DOHH2 (cell line): ENCODE measurements around the gene ST3GAL4.

ENCODE experiments used
- H3F3A ChIP-seq: fragments of 200-600 bp; sonication (generic), shearing (Covaris generic); 2 replicates; pipeline ENCODE4 v1.6.0; 2016; ENCODE audit warnings: antibody characterized with exemption, mild to moderate bottlenecking; ENCODE audit not compliant: control insufficient read depth, insufficient read depth
- H3K27ac ChIP-seq: fragments of 200-600 bp; sonication (generic); 2 replicates; pipeline ENCODE4 v1.5.1; 2014; ENCODE audit warnings: low read depth, mild to moderate bottlenecking, low read length, moderate library complexity
- H3K27me3 ChIP-seq: fragments of 200-600 bp; sonication (generic); 2 replicates; pipeline ENCODE4 v1.6.1; 2014; ENCODE audit warnings: mild to moderate bottlenecking, low read length, mixed read lengths; ENCODE audit not compliant: control insufficient read depth
- H3K36me3 ChIP-seq: fragments of 200-600 bp; sonication (generic); 2 replicates; pipeline ENCODE4 v1.6.1; 2014; ENCODE audit warnings: mild to moderate bottlenecking, low read length, moderate library complexity, mixed read lengths; ENCODE audit not compliant: control insufficient read depth
- H3K4me1 ChIP-seq: fragments of 200-600 bp; sonication (generic); 2 replicates; pipeline ENCODE4 v1.6.1; 2014; ENCODE audit warnings: mild to moderate bottlenecking, low read length, mixed read lengths; ENCODE audit not compliant: control insufficient read depth
- H3K4me2 ChIP-seq: fragments of 200-600 bp; sonication (generic); 2 replicates; pipeline ENCODE4 v1.6.0; 2014; ENCODE audit warnings: mild to moderate bottlenecking, low read length, moderate library complexity
- H3K4me3 ChIP-seq: fragments of 200-600 bp; sonication (generic); 2 replicates; pipeline ENCODE4 v1.5.1; 2014; ENCODE audit warnings: mild to moderate bottlenecking, low read length, mixed read lengths
- H3K79me2 ChIP-seq: fragments of 200-600 bp; sonication (generic); 2 replicates; pipeline ENCODE4 v1.6.1; 2014; ENCODE audit warnings: mild to moderate bottlenecking, low read length, mixed read lengths; ENCODE audit not compliant: control insufficient read depth
- H3K9me2 ChIP-seq: fragments of 200-600 bp; sonication (generic); replicated peaks from 2 replicates; pipeline ENCODE4 v1.6.1; 2014; ENCODE audit warnings: mild to moderate bottlenecking, low read length, mixed read lengths; ENCODE audit not compliant: control insufficient read depth
- H3K9me3 ChIP-seq: fragments of 200-600 bp; sonication (generic); 2 replicates; pipeline ENCODE4 v1.6.1; 2014; ENCODE audit warnings: antibody characterized with exemption, low read length, mixed read lengths; ENCODE audit not compliant: control insufficient read depth, insufficient read depth
- H4K20me1 ChIP-seq: fragments of 200-600 bp; sonication (generic); 2 replicates; pipeline ENCODE4 v1.6.0; 2014; ENCODE audit warnings: low read depth, mild to moderate bottlenecking, antibody characterized with exemption, low read length, moderate library complexity; ENCODE audit not compliant: control insufficient read depth, insufficient read depth
- CTCF ChIP-seq: fragments of 200-600 bp; sonication (generic); IDR thresholded peaks from one replicate; pipeline ENCODE4 v1.5.1; 2014; ENCODE audit warnings: antibody characterized with exemption, mild to moderate bottlenecking, low read depth, low read length; ENCODE audit not compliant: poor library complexity, severe bottlenecking
- EZH2phosphoT487 ChIP-seq: fragments of 200-600 bp; sonication (generic); IDR thresholded peaks from 2 replicates; pipeline ENCODE4 v1.6.1; 2017; ENCODE audit warnings: borderline replicate concordance, mild to moderate bottlenecking, antibody characterized with exemption, low read length, moderate library complexity, mixed read lengths

The ST3GAL4 gene

GRCh38 chr11:126432525-126432924 is 77.0 kb downstream of the ST3GAL4 start:
- no peaks in the 10 kb centered on the region for H4K20me1 ChIP-seq
- peaks cover 7% of the 10 kb centered on the region for H3K4me1 ChIP-seq
- no peak for TF ChIP-seq EZH2phosphoT487
- H3K27ac ChIP-seq: no peak overlapping the region
- H3F3A ChIP-seq: no peaks in the 10 kb centered on the region
- no peaks in the 10 kb centered on the region for H3K9me3 ChIP-seq
- H3K36me3 ChIP-seq: no peaks in the 10 kb centered on the region
- no peak overlapping the region for H3K4me2 ChIP-seq
- H3K79me2 ChIP-seq: no peaks in the 10 kb centered on the region
- no peaks in the 10 kb centered on the region for H3K9me2 ChIP-seq
- no peak overlapping the region for H3K4me3 ChIP-seq
- no peaks in the 10 kb centered on the region for H3K27me3 ChIP-seq

DNA sequence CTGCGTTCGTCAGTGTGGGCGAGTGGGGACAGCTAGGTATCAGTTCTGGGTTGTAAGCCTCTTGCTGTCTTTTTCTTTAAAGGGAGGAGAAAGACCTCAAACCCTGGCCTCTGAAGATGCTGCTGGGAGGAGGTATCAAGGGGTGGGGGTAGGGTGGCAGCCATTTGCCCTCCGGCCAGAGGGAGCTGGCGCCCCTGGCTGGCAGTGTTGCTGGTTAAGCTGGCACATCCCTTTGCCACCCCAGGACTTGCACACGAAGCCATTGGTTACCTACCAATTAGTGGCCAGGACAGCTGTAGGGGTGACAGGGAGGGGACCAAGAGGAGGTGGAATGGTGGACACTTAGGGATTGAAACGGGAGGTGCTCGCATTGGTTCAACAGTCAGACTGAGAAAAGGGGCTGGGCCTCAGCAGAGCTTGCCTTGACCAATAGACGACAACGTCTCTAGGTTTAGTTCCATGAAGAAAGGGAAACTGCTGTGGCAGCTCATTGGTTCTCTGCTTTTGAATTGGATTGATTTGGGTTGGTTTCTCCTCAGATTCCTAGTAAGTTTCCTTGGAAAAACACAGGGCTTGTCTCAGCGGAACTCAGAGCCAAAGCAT is 77.9 kb downstream of the ST3GAL4 start:
- H3K4me2 ChIP-seq: no peak overlapping the region

DNA sequence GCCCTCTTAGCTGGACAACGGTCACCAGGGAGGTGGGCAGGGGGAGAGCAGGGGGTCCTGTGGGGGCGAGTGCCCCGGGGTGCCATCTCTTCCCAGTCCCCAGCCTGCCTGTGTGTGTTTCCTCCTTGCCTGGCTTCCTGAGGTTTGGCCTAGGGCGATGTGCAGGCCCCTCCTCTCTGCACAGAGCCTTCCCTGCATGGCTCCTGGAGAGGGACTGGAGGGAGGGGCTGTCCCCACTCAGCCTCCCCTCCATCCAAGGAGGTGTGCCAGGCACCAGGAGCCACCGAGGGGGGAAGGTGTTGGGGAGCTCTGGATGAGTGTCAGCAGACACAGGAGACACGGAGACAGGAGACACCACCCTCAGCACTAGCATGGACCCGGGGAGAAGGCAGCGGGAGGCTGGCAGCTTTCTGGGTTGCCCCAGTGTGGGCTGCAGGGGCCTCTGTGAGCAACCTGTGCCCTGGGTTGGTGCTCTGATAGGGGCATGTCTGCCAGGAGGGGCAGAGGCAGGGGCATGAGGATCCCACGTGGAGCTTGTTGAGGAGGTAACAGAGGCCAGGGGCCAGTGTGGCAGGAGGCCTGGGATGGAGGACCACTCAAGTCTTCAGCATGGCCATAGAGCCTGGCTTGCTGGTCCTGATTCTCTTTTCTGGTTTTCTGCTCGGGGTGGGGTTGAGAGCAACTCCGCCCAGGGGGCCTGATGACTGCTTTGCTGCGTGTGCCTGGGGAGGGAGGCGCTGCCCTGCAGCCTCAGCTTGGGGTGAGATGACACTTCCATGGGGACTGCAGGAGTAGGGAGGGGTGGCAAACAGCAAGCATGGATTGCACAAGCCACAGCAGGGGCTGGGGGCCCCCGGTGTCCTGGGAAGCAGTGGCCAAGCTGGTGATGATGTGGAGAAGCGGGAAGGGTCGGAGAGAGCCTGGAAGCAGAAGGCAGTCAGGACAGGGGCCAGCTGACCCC is 78.8 kb downstream of the ST3GAL4 start:
- Histone ChIP-seq H3K79me2 (no peaks in the 10 kb centered on the region), H3K9me2 (no peaks in the 10 kb centered on the region), H3K9me3 (no peaks in the 10 kb centered on the region), H3K27me3 (no peaks in the 10 kb centered on the region), H3F3A (no peaks in the 10 kb centered on the region), H4K20me1 (no peaks in the 10 kb centered on the region), H3K4me1 (no peaks in the 10 kb centered on the region), H3K4me3 (no peak overlapping the region), H3K4me2 (no peak overlapping the region), H3K27ac (no peak overlapping the region), H3K36me3 (no peaks in the 10 kb centered on the region)
- TF ChIP-seq CTCF (no peak), EZH2phosphoT487 (no peak)

More for the DNA sequence above, 77.9 kb downstream of the ST3GAL4 start:
- H4K20me1 ChIP-seq: no peaks in the 10 kb centered on the region
- no peaks in the 10 kb centered on the region for H3K27me3 ChIP-seq
- H3K9me3 ChIP-seq: no peaks in the 10 kb centered on the region
- no peaks in the 10 kb centered on the region for H3K79me2 ChIP-seq
- no peak overlapping the region for H3K27ac ChIP-seq
- no peaks in the 10 kb centered on the region for H3F3A ChIP-seq
- no peak for TF ChIP-seq EZH2phosphoT487
- no peak for TF ChIP-seq CTCF
- H3K4me1 ChIP-seq: no peaks in the 10 kb centered on the region
- H3K9me2 ChIP-seq: no peaks in the 10 kb centered on the region
- no peak overlapping the region for H3K4me3 ChIP-seq
- no peaks in the 10 kb centered on the region for H3K36me3 ChIP-seq

DNA sequence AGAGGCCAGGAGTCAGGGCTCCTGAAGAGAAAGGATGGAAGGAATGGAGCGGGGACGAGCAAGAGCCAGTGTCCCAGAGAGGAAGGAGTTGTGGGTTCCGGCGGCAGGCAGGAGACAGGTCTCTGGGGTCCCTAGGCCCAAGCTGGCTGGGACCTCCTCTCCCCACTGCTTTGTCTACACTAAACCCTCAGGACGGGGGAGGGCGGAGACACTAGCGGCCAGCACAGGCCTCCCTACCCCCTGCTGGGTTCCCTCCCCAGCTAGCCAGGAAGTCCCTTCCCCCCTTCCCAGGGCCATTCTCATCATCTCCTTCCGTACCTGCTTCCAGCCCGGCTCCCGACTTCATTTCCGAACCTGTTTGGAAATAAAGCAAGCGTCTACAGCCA is 79.5 kb downstream of the ST3GAL4 start:
- H3K9me3 ChIP-seq: no peaks in the 10 kb centered on the region
- H3K27me3 ChIP-seq: no peaks in the 10 kb centered on the region
- H3K79me2 ChIP-seq: no peaks in the 10 kb centered on the region
- H3K27ac ChIP-seq: no peak overlapping the region
- no peaks in the 10 kb centered on the region for H3K4me1 ChIP-seq
- no peak overlapping the region for H3K4me3 ChIP-seq
- TF ChIP-seq CTCF: no peak
- TF ChIP-seq EZH2phosphoT487: no peak
- no peak overlapping the region for H3K4me2 ChIP-seq
- H4K20me1 ChIP-seq: no peaks in the 10 kb centered on the region
- H3K9me2 ChIP-seq: no peaks in the 10 kb centered on the region
- no peaks in the 10 kb centered on the region for H3F3A ChIP-seq
- no peaks in the 10 kb centered on the region for H3K36me3 ChIP-seq
